Sigmoid colon (tissue), 7 donors: ENCODE data around the gene SALL1. TPM values are rescaled to one million over a fixed set of nuclear protein-coding genes. Genes with fewer than 3 reads are reported as not detected.

Source experiments
- DNase-seq: peaks from one replicate; pipeline ENCODE4 v3.0.0-alpha.2; 2019
- H3K27ac ChIP-seq, 4 donors: fragments of 200-600 bp; sonication (generic); one replicate each; pipeline ENCODE4 v1.5.1; 2016 to 2019; ENCODE audit warnings: mild to moderate bottlenecking in 1 of 4
- H3K27me3 ChIP-seq, 3 donors: fragments of 200-600 bp; sonication (generic); one replicate each; pipeline ENCODE4 v1.5.1; 2019; ENCODE audit warnings: mild to moderate bottlenecking in 1 of 3
- H3K36me3 ChIP-seq, 4 donors: fragments of 200-600 bp; sonication (generic); one replicate each; pipeline ENCODE4 v1.5.1; 2016 to 2019
- H3K4me1 ChIP-seq, 4 donors: fragments of 200-600 bp; sonication (generic); one replicate each; pipeline ENCODE4 v1.5.1; 2017 to 2019
- H3K4me3 ChIP-seq, 4 donors: fragments of 200-600 bp; sonication (generic); one replicate each; pipeline ENCODE4 v1.5.1; 2017 to 2019; ENCODE audit warnings: mild to moderate bottlenecking in 2 of 4, moderate library complexity in 1 of 4
- H3K9me3 ChIP-seq, 4 donors: fragments of 200-600 bp in 3 of 4; sonication (generic) in 3 of 4; one replicate each; pipeline versions ENCODE4 v1.5.1 to v1.6.1; 2013 to 2019
- CTCF ChIP-seq, 4 experiments: fragments of 450-650 bp in 3 of 4; fragments of 200-600 bp in 1 of 4; IDR thresholded peaks; one replicate each; pipeline ENCODE4 v1.5.1; 2016 to 2019; ENCODE audit warnings: antibody characterized with exemption in 4 of 4, mild to moderate bottlenecking in 3 of 4, moderate library complexity in 2 of 4
- EP300 ChIP-seq, 4 donors: sonication (generic); formaldehyde crosslinking; IDR thresholded peaks; one replicate each; pipeline ENCODE4 v1.6.1; 2017; ENCODE audit warnings: antibody characterized with exemption in 4 of 4
- POLR2A ChIP-seq, 2 donors: fragments of 450-650 bp; IDR thresholded peaks; one replicate each; pipeline ENCODE4 v1.6.1; 2016; ENCODE audit warnings: antibody characterized with exemption in 2 of 2, mild to moderate bottlenecking in 2 of 2, moderate library complexity in 2 of 2
- POLR2AphosphoS5 ChIP-seq, 4 donors: sonication (generic); formaldehyde crosslinking; IDR thresholded peaks; one replicate each; pipeline ENCODE4 v1.6.1; 2017; ENCODE audit warnings: antibody characterized with exemption in 4 of 4
- WGBS, 2 donors: extraction: QIAGEN DNeasy Blood & Tissue Kit; methylation state at CpG; one replicate each; pipeline ENCODE4 v1.1.7; 2013; 5-methylcytosine and 5-hydroxymethylcytosine counted together
- intact Hi-C: fragments of 100-400 bp; cut with DNase I; formaldehyde crosslinking; loops from one replicate; pipeline ENCODE4 v1.15.1; 2023
- polyA plus RNA-seq, 3 donors: library from polyadenylated mRNA; stranded (reverse); fragments of 200-250 nt; gene quantifications; one replicate each; pipeline ENCODE4 v1.2.3, GENCODE V29; 2013
- total RNA-seq, 4 donors: library from RNA; depleted of rRNA; stranded (reverse); fragments of >200 nt; gene quantifications; one replicate each; pipeline ENCODE4 v1.1.0, GENCODE V29; 2016
- donor health status: healthy with polysubstance abuse.
- donor health status: Bipolar disorder and iron deficiency.
- donor health status: healthy.

Gene SALL1
- total and polyA plus RNA-seq, 7 donors = 0.46 to 0.64 (median 0.60) TPM; not detected in 4

DNA sequence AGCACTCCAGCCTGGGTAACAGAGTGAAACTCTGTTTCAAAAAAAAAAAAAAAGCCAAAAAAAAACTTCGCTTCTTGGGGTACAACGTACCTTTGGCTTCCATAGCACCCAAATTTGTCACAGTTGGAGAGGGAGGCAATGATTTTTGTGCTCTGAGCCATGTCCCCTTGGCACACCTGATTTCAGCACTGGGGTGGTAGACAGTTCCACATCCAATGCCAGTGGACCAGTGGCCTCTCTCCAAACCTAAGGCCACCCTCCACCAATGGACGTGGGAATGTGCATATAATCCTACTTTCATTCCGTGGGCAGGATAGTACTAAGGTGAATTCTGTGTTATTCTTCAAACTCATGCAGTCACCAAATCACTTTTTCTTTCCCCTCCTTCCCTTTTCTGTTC is 47.5 kb downstream of the SALL1 start:
- H3K9me3 ChIP-seq = no peaks in the 10 kb centered on the region
- H3K36me3 ChIP-seq = no peaks in the 10 kb centered on the region
- no peak overlapping the region for H3K27ac ChIP-seq
- peaks cover 0 to 6% (median 0%) of the 10 kb centered on the region in 3 donors for H3K27me3 ChIP-seq
- no peak for DNase-seq
- TF ChIP-seq POLR2A (IDR thresholded peaks at IDR 0.05) (no peak), POLR2AphosphoS5 (IDR thresholded peaks at IDR 0.05) (no peak), CTCF (IDR thresholded peaks at IDR 0.05) (no peak), EP300 (IDR thresholded peaks at IDR 0.05) (no peak)
- 71 to 80% methylated on average over 4 of the region's 4 CpGs for WGBS, 2 donors
- no peaks in the 10 kb centered on the region for H3K4me1 ChIP-seq
- intact Hi-C loops = no loop called here
- H3K4me3 ChIP-seq = no peak overlapping the region

GRCh38 chr16:51097729-51098128 is 53.3 kb downstream of the SALL1 start:
- intact Hi-C loops = no loop called here
- Histone ChIP-seq H3K36me3 (no peaks in the 10 kb centered on the region), H3K4me1 (no peaks in the 10 kb centered on the region), H3K27me3 (peaks cover 0 to 4% (median 0%) of the 10 kb centered on the region in 3 donors), H3K9me3 (no peaks in the 10 kb centered on the region), H3K4me3 (no peak overlapping the region), H3K27ac (no peak overlapping the region)
- WGBS, 2 donors = 52 to 69% methylated on average over 2 of the region's 2 CpGs
- DNase-seq = no peak
- no peak for TF ChIP-seq EP300 (IDR thresholded peaks at IDR 0.05)
- TF ChIP-seq POLR2A (IDR thresholded peaks at IDR 0.05) = no peak
- no peak for TF ChIP-seq POLR2AphosphoS5 (IDR thresholded peaks at IDR 0.05)
- TF ChIP-seq CTCF (IDR thresholded peaks at IDR 0.05) = no peak

- no peak for DNase-seq
- Histone ChIP-seq H3K4me3 (no peak overlapping the region), H3K4me1 (no peaks in the 10 kb centered on the region), H3K27ac (no peak overlapping the region), H3K36me3 (no peaks in the 10 kb centered on the region), H3K9me3 (peaks cover 0 to 2% (median 0%) of the 10 kb centered on the region in 4 donors), H3K27me3 (peaks cover 0 to 4% (median 0%) of the 10 kb centered on the region in 3 donors)
- TF ChIP-seq POLR2AphosphoS5 (IDR thresholded peaks at IDR 0.05) (no peak), CTCF (IDR thresholded peaks at IDR 0.05) (no peak), EP300 (IDR thresholded peaks at IDR 0.05) (no peak), POLR2A (IDR thresholded peaks at IDR 0.05) (no peak)
- intact Hi-C loops = no loop called here
- 46 to 56% methylated on average over 16 of the region's 16 CpGs for WGBS, 2 donors
Measured at GRCh38 chr16:51095890-51096626, 55.0 kb downstream of the SALL1 start.

- no peaks in the 10 kb centered on the region for H3K36me3 ChIP-seq
- no peak overlapping the region for H3K27ac ChIP-seq
- H3K9me3 ChIP-seq = peaks cover 0 to 2% (median 0%) of the 10 kb centered on the region in 4 donors
- H3K4me3 ChIP-seq = no peak overlapping the region
- no peak for TF ChIP-seq POLR2AphosphoS5 (IDR thresholded peaks at IDR 0.05)
- no peak for TF ChIP-seq CTCF (IDR thresholded peaks at IDR 0.05)
- TF ChIP-seq POLR2A (IDR thresholded peaks at IDR 0.05) = no peak
- TF ChIP-seq EP300 (IDR thresholded peaks at IDR 0.05) = no peak
- DNase-seq = no peak
- H3K4me1 ChIP-seq = no peaks in the 10 kb centered on the region
- H3K27me3 ChIP-seq = peaks cover 0 to 4% (median 0%) of the 10 kb centered on the region in 3 donors
- intact Hi-C loops = no loop called here
- WGBS, 2 donors = 51 to 54% methylated on average over 20 of the region's 20 CpGs
Measured at GRCh38 chr16:51095084-51095881, 55.8 kb downstream of the SALL1 start.
